ENCODE data around the gene MRPL11.
A peak's percentile ranks its signal among the peaks of the same experiment; 100 is the strongest.
"Not testable (repeated sequence)": the region's sequence is repeated elsewhere in the genome, so short reads cannot be mapped to it uniquely, and the experiment has no call there.

The MRPL11 gene

GRCh38 chr11:66431287-66431686, 7.4 kb downstream of the MRPL11 start:
- not testable (repeated sequence) for DNase-seq (ENCODE audit: low read depth)

DNA sequence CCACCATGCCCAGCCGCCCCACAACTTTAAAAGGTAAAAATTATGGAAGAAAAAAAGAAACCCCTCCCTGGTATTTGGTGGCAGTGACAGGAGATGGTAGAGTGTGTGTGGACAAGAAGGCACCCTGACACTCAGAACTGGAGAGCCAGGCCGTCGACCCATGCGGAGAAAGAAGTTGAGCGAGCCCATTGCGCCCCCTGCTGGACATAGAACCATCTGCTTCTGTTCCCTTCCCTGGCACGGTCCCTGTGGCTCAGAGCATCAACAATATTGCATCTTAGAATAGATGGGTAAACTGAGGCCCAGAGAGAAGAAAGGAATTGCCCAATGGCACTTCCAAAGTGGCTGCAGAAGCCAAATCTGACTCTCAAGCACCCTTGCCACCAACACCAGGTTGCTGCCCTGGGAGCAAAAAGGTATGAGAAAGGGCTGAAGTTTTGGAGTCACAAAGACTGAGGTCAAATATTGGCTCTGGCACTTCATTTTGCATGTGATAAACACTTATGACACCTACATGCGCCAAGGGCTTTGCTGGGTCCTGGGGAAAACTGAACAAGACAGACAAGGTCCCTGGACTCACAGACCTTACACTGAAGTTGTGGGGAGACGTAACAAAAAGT, 8.6 kb downstream of the MRPL11 start:
- DNase-seq (ENCODE audit: low read depth), result peak; percentile 64

GRCh38 chr11:66428933-66429332, 9.7 kb downstream of the MRPL11 start:
- no peak for DNase-seq (ENCODE audit: low read depth)

- DNase-seq (ENCODE audit: low read depth), result no peak
Measured at GRCh38 chr11:66426314-66426713, 12.3 kb downstream of the MRPL11 start.

DNA sequence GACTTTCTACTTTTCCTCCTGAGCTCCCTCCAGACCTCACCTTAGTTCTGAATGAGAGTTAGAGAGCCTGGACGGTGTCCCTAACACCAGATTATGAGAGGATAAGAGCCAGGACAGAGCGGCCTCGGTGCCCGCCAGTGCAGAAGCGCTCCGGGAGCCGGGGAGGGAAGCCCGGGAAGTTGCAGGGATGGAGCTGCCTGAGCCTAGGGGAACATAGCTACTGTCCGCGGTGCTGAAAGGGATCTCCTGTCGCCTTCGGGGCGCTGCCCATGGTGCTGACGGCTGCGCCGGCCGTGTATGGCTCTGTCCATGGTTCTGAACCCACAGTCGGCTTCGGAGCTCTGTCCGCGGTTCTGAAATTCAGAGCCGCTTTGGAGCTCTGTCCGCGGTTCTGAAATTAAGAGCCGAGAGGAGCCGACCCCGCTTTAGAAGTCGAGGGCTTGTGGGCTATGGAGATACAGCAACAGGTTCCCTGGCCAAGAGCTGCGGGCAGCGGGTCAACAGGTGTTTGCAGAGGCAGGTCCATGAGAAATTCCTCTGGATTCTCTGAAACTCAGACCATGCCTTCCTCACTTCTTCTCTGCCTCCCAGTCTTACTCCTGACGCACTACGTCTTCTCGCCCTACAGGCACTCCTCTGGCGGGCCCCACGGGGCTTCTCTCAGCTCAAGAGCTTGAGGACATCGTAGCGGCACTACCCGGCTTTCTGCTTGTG, 17.0 kb downstream of the MRPL11 start:
- DNase-seq (ENCODE audit: low read depth), result peak; percentile 83

GRCh38 chr11:66420671-66421476, 17.8 kb downstream of the MRPL11 start, which contains the start of gene NPAS4:
Gene NPAS4, plus strand, starts transcription at chr11:66421035. Its CDS starts 145 bp downstream, at chr11:66421180.
- DNase-seq (ENCODE audit: low read depth), result no peak

DNA sequence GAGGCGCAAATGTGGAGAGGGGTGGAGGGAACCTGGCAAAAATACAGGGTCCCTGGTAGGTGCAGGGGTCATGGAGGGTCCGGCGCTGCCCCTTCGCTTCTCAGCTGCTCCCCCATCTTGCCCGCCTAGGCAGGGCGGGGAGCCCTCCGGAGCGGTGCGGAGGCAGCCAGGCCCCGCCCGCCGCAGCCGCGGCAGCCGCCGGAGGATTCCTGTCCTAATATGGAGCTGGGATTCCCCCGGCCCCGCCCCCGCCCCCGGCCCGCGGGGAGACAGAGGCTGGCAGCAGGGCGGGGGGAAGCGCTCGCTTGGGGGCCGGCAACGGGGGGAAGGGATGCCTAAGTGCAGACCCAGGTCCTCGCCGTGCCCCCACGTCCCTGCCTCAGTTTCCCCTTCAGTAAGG, 18.8 kb downstream of the MRPL11 start:
- DNase-seq (ENCODE audit: low read depth), result no peak

GRCh38 chr11:66418986-66419308, 19.7 kb downstream of the MRPL11 start:
- DNase-seq (ENCODE audit: low read depth), result no peak

DNA sequence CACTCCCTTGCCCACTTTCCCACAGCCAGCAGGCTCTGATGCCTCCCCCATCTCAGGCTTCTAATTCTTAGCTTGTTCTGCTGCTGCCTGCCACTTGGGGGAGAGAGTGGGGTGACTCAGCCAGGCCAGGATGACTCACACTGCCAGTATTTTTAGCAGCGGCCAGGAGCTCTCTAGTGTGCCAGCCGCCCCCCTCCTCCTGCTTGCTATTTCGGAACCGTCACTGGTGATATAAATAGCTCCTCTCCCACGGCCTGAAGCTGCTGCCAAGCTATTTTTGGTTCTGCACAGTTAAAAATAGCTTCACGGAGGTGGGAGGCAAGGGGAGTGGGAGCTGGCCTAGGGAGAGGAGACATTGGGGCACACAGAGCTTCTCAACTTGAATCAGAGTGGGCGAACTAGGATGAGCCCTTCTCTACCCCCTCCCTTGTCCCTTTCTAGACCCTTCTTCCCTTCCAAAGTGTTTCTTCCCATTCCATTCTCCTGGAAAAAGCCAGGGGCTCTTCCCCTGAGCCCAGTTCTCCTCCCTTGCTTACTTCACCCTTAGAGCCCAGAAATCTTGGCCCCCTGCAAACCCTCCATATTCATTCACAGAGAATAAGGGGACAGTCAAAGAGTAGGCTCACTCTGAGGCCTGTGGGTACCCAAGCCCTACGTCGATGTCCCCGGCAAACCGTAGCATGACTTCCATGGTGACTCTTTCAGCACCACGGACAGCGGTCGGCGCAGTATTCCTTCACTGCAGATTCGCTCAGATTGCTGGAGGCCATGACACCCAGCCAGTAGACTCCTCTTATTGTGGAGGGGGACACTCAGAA, 20.3 kb downstream of the MRPL11 start:
- peak; percentile 41 for DNase-seq (ENCODE audit: low read depth)

- no peak for DNase-seq (ENCODE audit: low read depth)
Measured at GRCh38 chr11:66417000-66417399, 21.6 kb downstream of the MRPL11 start.

GRCh38 chr11:66415423-66415822, 23.2 kb downstream of the MRPL11 start:
- no peak for DNase-seq (ENCODE audit: low read depth)

- DNase-seq (ENCODE audit: low read depth), result no peak
Measured at GRCh38 chr11:66414120-66414934, 24.3 kb downstream of the MRPL11 start.

GRCh38 chr11:66413167-66413566, 25.5 kb downstream of the MRPL11 start:
- DNase-seq (ENCODE audit: low read depth), result no peak

DNA sequence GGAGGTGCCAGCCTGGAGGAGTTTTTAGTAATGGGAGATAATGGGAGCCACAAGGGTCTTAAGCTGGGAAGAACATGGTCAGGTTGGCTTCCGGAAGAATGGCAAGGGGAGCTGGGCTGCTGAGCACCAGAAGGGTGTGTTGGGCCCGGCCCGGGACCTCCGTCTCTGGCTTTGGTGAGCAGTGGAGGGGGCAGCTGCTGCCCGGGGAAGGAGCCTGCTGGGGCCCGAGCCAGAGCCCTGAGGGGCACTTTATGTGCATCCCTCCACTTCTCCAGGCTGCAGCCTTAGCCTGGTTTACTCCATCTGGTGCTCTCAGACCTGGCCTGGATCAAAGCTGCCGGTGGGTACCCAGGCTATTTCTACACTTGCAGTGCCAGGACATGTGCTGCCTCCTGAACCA, 26.5 kb downstream of the MRPL11 start:
- DNase-seq (ENCODE audit: low read depth), result no peak

DNA sequence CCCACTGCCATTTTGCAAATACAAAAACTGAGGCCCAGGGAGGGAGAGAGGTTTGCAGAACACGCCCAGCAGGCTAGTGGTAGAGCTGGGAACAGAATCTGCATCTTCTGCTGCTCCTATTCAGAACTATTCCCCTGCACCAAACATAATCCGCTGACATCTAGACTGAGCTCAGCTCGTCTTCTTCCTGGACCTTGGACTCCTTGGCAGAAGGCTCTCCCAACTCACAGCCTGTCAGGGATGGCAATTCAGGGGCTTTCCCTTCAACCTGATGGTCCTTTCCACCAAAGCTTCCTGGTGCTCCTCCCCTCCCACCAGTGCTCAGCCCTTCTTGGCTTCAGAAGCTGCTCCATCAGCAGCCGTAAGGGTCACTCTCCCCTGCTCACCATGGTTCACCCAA, 27.3 kb downstream of the MRPL11 start:
- DNase-seq (ENCODE audit: low read depth), result no peak

- DNase-seq (ENCODE audit: low read depth), result no peak
Measured at GRCh38 chr11:66410191-66410590, 28.5 kb downstream of the MRPL11 start.

DNA sequence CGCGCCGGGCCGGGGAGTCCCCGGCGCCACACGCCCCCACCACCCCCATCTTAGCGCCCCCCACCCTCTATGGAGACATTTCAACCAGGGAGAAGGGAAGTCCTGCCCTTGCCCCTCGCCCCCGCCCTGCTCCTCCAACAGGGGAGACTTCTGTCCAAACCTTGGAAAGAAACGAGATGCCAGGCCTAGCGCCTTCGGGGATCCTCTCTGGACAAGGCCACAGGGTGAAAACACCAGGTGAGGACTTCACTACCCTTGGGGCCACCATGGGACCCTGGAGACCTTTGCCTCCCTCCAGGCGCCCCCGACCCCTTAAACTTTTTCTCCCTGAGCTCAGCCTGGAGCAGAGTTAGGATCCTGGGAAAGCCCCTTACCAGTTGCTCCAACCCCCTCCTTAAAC, 29.4 kb downstream of the MRPL11 start:
- DNase-seq (ENCODE audit: low read depth), result no peak

DNA sequence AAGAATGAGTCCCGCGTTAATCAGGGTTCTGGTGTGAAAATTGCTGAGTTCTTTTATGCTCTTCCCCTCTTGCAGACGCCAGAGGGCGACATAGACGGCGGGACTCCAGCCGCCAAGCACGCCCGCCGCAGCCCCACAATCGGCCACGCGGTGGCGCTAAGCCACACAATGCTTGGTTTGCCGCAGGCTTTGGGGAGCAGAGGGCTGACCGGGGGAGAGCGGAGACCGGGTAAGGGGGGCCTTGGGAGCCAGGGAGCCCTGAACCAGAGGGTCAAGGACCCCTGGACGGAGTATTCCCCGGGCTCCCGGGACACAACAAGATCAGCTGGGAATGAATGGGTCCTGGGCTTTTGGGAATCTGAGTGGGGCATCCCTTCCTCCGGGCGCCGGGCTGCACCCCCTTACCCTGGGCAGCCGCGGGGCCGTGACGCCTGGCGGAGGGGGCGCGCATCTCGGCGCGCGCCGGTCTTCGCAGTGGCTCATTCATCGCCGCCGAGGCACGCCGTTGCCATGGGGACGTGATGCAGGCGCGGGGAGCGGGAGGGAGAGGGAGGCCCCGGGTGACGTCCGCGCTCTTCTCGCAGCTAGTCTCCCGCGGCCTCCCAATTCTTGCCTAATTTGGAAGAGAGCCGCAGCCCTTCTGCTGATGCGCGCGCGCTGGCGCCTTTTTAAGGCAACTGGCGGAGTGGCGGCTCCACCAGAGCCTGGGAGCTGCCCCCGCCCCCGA, 30.0 kb downstream of the MRPL11 start:
- DNase-seq (ENCODE audit: low read depth), result peak; percentile 94

DNA sequence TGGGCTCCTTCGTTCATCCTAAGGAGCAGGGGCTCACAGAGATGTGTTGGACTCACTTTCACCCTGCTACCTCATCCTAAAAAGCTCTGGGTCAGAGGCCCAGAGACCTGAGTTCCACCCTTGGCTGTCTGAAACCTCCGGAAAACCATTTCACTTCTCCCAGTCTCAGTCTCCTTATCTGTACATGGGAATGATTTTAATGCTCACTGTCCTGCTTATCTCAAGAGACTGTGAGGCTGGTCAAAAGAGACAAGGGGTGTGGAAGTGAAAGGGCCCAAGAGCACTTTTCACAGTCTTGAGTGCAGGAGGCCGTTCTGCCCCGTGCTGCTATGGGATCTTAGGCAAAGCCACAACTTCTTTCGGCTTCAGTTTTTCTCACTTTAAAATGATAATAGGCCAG, 31.0 kb downstream of the MRPL11 start:
- DNase-seq (ENCODE audit: low read depth), result no peak

DNA sequence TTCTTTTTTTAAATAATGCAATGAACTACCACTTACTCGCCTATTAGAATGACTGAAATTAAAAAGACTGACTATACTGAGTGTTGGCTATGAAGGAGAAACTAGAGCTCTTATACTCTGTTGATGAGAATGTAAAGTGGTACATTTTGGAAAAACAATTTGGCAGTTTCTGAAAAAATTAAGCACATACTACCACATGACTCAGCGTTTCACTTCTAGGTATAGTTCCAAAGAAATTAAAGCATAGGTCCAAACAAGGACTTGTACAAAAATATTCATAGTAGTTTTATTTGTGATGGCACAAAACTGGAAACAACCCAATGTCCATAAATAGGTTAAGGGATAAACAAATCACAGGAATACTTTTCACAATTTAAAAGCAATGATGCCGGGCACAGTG, 44.7 kb downstream of the MRPL11 start:
- DNase-seq (ENCODE audit: low read depth), result no peak

GRCh38 chr11:66391322-66391721, 47.3 kb downstream of the MRPL11 start:
- no peak for DNase-seq (ENCODE audit: low read depth)

Data from activated T-cell treated with anti-CD3 and anti-CD28 coated beads for 1 hour (primary cell).